OCI-LY3 (cell line): Measurements from ENCODE around the gene SLC12A8.

Experiments used
- H2AFZ ChIP-seq: fragments of 200-600, 300-600 bp; shearing (Covaris generic); 2 replicates; pipeline ENCODE4 v1.6.0; 2014; ENCODE audit warnings: antibody characterized with exemption, low read depth, low read length
- H3K27ac ChIP-seq: fragments of 200-600, 300-600 bp; sonication (generic); 2 replicates; pipeline ENCODE4 v1.5.1; 2014; ENCODE audit warnings: mild to moderate bottlenecking, low read length, moderate library complexity, mixed read lengths
- H3K27me3 ChIP-seq: fragments of 200-600, 300-600 bp; sonication (generic); 2 replicates; pipeline ENCODE4 v1.6.1; 2014; ENCODE audit warnings: low read depth, low read length, mixed read lengths
- H3K36me3 ChIP-seq: fragments of 200-600, 300-600 bp; sonication (generic); replicated peaks from 2 replicates; pipeline ENCODE3; 2014; ENCODE audit warnings: low read depth, low read length, mixed read lengths
- H3K4me1 ChIP-seq: fragments of 300-600, 200-600 bp; sonication (generic); 2 replicates; pipeline ENCODE4 v1.6.1; 2014; ENCODE audit warnings: low read length, mixed read lengths
- H3K4me2 ChIP-seq: fragments of 200-600, 300-600 bp; sonication (generic); 2 replicates; pipeline ENCODE4 v1.6.1; 2014; ENCODE audit warnings: low read length, mixed read lengths
- H3K4me3 ChIP-seq: fragments of 300-600, 200-600 bp; sonication (generic); 2 replicates; pipeline ENCODE4 v1.5.1; 2014; ENCODE audit warnings: antibody characterized with exemption, mild to moderate bottlenecking, low read length, moderate library complexity
- H3K79me2 ChIP-seq: fragments of 300-600, 200-600 bp; shearing (Covaris generic); 2 replicates; pipeline ENCODE4 v1.6.1; 2014; ENCODE audit warnings: mild to moderate bottlenecking, low read length, mixed read lengths
- H3K9ac ChIP-seq: fragments of 300-600, 200-600 bp; shearing (Covaris generic); 2 replicates; pipeline ENCODE4 v1.6.0; 2014; ENCODE audit warnings: mild to moderate bottlenecking, low read length, moderate library complexity
- H3K9me3 ChIP-seq: fragments of 200-600, 300-600 bp; shearing (Covaris generic); 2 replicates; pipeline ENCODE4 v1.6.1; 2014; ENCODE audit warnings: low read length, mixed read lengths; ENCODE audit not compliant: insufficient read depth
- H4K20me1 ChIP-seq: fragments of 200-600, 300-600 bp; sonication (generic); 2 replicates; pipeline ENCODE4 v1.6.1; 2016; ENCODE audit warnings: low read length, mixed read lengths; ENCODE audit not compliant: insufficient read depth
- CTCF ChIP-seq: fragments of 200-600, 300-600 bp; sonication (generic); IDR thresholded peaks from 2 replicates; pipeline ENCODE4 v1.5.1; 2014; ENCODE audit warnings: antibody characterized with exemption, low read length, low read depth
- EZH2phosphoT487 ChIP-seq: fragments of 200-600 bp; shearing (Covaris generic); IDR thresholded peaks from 2 replicates; pipeline ENCODE4 v1.6.1; 2018; ENCODE audit warnings: antibody characterized with exemption, mixed run types, low read depth

The SLC12A8 gene

GRCh38 chr3:125043599-125044151, 168.9 kb downstream of the SLC12A8 start:
- Histone ChIP-seq H3K36me3 (no peaks in the 10 kb centered on the region), H3K9ac (no peak overlapping the region), H3K4me2 (no peak overlapping the region), H3K9me3 (no peaks in the 10 kb centered on the region), H3K27ac (no peak overlapping the region), H3K4me1 (no peaks in the 10 kb centered on the region), H4K20me1 (no peaks in the 10 kb centered on the region), H2AFZ (no peak overlapping the region), H3K27me3 (peaks cover 64% of the 10 kb centered on the region), H3K79me2 (no peaks in the 10 kb centered on the region), H3K4me3 (no peak overlapping the region)
- TF ChIP-seq EZH2phosphoT487 (no peak), CTCF (no peak)

- no peaks in the 10 kb centered on the region for H3K79me2 ChIP-seq
- TF ChIP-seq EZH2phosphoT487 (no peak), CTCF (no peak)
Observed at GRCh38 chr3:125042725-125043406, 169.7 kb downstream of the SLC12A8 start.

GRCh38 chr3:125039131-125040100, 173.1 kb downstream of the SLC12A8 start:
- no peak overlapping the region for H3K4me3 ChIP-seq
- no peaks in the 10 kb centered on the region for H4K20me1 ChIP-seq
- H3K27ac ChIP-seq = no peak overlapping the region
- no peak overlapping the region for H3K9ac ChIP-seq
- H3K36me3 ChIP-seq = peaks cover 8% of the 10 kb centered on the region
- no peak overlapping the region for H3K4me2 ChIP-seq
- TF ChIP-seq CTCF = no peak
- TF ChIP-seq EZH2phosphoT487 = no peak
- no peaks in the 10 kb centered on the region for H3K79me2 ChIP-seq
- peaks cover 17% of the 10 kb centered on the region for H3K9me3 ChIP-seq
- no peak overlapping the region for H2AFZ ChIP-seq
- H3K4me1 ChIP-seq = peaks cover 4% of the 10 kb centered on the region
- peaks cover 42% of the 10 kb centered on the region for H3K27me3 ChIP-seq

More at GRCh38 chr3:125042725-125043406, 169.7 kb downstream of the SLC12A8 start:
- H4K20me1 ChIP-seq = no peaks in the 10 kb centered on the region
- no peak overlapping the region for H2AFZ ChIP-seq
- H3K27me3 ChIP-seq = peaks cover 63% of the 10 kb centered on the region
- H3K9me3 ChIP-seq = no peaks in the 10 kb centered on the region
- H3K4me1 ChIP-seq = no peaks in the 10 kb centered on the region
- H3K4me3 ChIP-seq = no peak overlapping the region
- no peak overlapping the region for H3K27ac ChIP-seq
- no peak overlapping the region for H3K9ac ChIP-seq
- H3K36me3 ChIP-seq = no peaks in the 10 kb centered on the region
- no peak overlapping the region for H3K4me2 ChIP-seq
